WTC11 (cell line): Measurements from ENCODE around the gene VAC14. TPM values are rescaled to one million over a fixed set of nuclear protein-coding genes. Genes with fewer than 3 reads are reported as not detected.
A peak's percentile ranks its signal among the peaks of the same experiment; 100 is the strongest.

Experiments used
- ATAC-seq: fragments of 200-7000 bp; cut with Tn5 transposase; 2 replicates; pipeline ENCODE4 v1.10.0; 2021; ENCODE audit warnings: mild to moderate bottlenecking, moderate library complexity
- CTCF ChIA-PET: fragments of 300-600 bp; sonication (Branson Sonifier 250); formaldehyde crosslinking; loops from one replicate; lab custom pipeline; 2021; ENCODE audit warnings: antibody characterized with exemption; lab: Charles Lee
- POLR2A ChIA-PET: fragments of 350-600 bp; sonication (Branson Sonifier 250); formaldehyde crosslinking; loops from one replicate; lab custom pipeline; 2021; ENCODE audit warnings: antibody characterized with exemption; lab: Charles Lee
- DNase-seq: peaks from one replicate; pipeline ENCODE4 v3.0.0; 2021; ENCODE audit warnings: low spot score
- H3K27ac Mint-ChIP-seq: 2 replicates; pipeline ENCODE4 v1.8.0; 2021; ENCODE audit warnings: mixed read lengths
- H3K27me3 Mint-ChIP-seq: 2 replicates; pipeline ENCODE4 v1.8.0; 2021; ENCODE audit warnings: low read depth, mild to moderate bottlenecking, moderate library complexity, mixed read lengths
- H3K36me3 Mint-ChIP-seq: 2 replicates; pipeline ENCODE4 v1.8.0; 2021; ENCODE audit warnings: mixed read lengths
- H3K4me1 Mint-ChIP-seq: 2 replicates; pipeline ENCODE4 v1.8.0; 2022; ENCODE audit warnings: mixed read lengths
- H3K4me3 Mint-ChIP-seq: 2 replicates; pipeline ENCODE4 v1.8.0; 2021; ENCODE audit warnings: mild to moderate bottlenecking, moderate library complexity, mixed read lengths
- H3K9me3 Mint-ChIP-seq: 2 replicates; pipeline ENCODE4 v1.8.0; 2021; ENCODE audit warnings: mixed read lengths
- ETV6 ChIP-seq: sonication (generic); formaldehyde crosslinking; IDR thresholded peaks from 2 replicates; pipeline ENCODE4 v1.8.1; 2022; ENCODE audit warnings: mild to moderate bottlenecking, missing genetic modification reagents
- MLX ChIP-seq: sonication (generic); formaldehyde crosslinking; IDR thresholded peaks from 2 replicates; pipeline ENCODE4 v1.8.1; 2023; ENCODE audit warnings: mild to moderate bottlenecking, missing genetic modification reagents, moderate library complexity
- NR1H2 ChIP-seq: sonication (generic); formaldehyde crosslinking; IDR thresholded peaks from 2 replicates; pipeline ENCODE4 v1.9.0; 2021; ENCODE audit warnings: mild to moderate bottlenecking, moderate library complexity, missing genetic modification reagents
- NR2C2 ChIP-seq: sonication (generic); formaldehyde crosslinking; IDR thresholded peaks from 2 replicates; pipeline ENCODE4 v1.8.0; 2022; ENCODE audit warnings: mild to moderate bottlenecking, missing genetic modification reagents
- PRDM15 ChIP-seq: sonication (generic); formaldehyde crosslinking; IDR thresholded peaks from 2 replicates; pipeline ENCODE4 v1.8.0; 2022; ENCODE audit warnings: missing genetic modification reagents
- PREB ChIP-seq: sonication (generic); formaldehyde crosslinking; IDR thresholded peaks from 2 replicates; pipeline ENCODE4 v1.8.1; 2022; ENCODE audit warnings: mild to moderate bottlenecking, missing genetic modification reagents, moderate library complexity, borderline replicate concordance
- TCF7 ChIP-seq: sonication (generic); formaldehyde crosslinking; IDR thresholded peaks from 2 replicates; pipeline ENCODE4 v1.8.0; 2022; ENCODE audit warnings: mild to moderate bottlenecking, low read depth, missing genetic modification reagents, moderate library complexity
- total RNA-seq: library from RNA; stranded (reverse); gene quantifications from 3 replicates; pipeline ENCODE4 v1.2.3, GENCODE V29; 2021
- TF ChIP-seq, protein P1 (sequence below): fragments of 250-450 bp; sonication (Bioruptor Pico); IDR thresholded peaks from 2 replicates; pipeline ENCODE4 v1.9.0; 2021; ENCODE audit warnings: mild to moderate bottlenecking
- TF ChIP-seq, protein P2 (sequence below): fragments of 250-450 bp; sonication (Bioruptor Pico); IDR thresholded peaks from 2 replicates; pipeline ENCODE4 v1.9.0; 2021; ENCODE audit warnings: moderate library complexity, mild to moderate bottlenecking, inconsistent platforms, borderline replicate concordance
- TF ChIP-seq, protein P3 (sequence below): fragments of 250-450 bp; sonication (Bioruptor Pico); IDR thresholded peaks from 2 replicates; pipeline ENCODE4 v2.1.2; 2022; ENCODE audit warnings: mild to moderate bottlenecking, moderate library complexity
- TF ChIP-seq, protein P4 (sequence below): sonication (generic); formaldehyde crosslinking; IDR thresholded peaks from 2 replicates; pipeline ENCODE4 v1.8.0; 2023; ENCODE audit warnings: missing genetic modification reagents
- TF ChIP-seq, protein P5 (sequence below): sonication (generic); formaldehyde crosslinking; IDR thresholded peaks from 2 replicates; pipeline ENCODE4 v1.8.0; 2022; ENCODE audit warnings: mild to moderate bottlenecking, missing genetic modification reagents

The VAC14 gene
- total RNA-seq, 1 experiment from 2014 or later: 60.1 TPM

DNA sequence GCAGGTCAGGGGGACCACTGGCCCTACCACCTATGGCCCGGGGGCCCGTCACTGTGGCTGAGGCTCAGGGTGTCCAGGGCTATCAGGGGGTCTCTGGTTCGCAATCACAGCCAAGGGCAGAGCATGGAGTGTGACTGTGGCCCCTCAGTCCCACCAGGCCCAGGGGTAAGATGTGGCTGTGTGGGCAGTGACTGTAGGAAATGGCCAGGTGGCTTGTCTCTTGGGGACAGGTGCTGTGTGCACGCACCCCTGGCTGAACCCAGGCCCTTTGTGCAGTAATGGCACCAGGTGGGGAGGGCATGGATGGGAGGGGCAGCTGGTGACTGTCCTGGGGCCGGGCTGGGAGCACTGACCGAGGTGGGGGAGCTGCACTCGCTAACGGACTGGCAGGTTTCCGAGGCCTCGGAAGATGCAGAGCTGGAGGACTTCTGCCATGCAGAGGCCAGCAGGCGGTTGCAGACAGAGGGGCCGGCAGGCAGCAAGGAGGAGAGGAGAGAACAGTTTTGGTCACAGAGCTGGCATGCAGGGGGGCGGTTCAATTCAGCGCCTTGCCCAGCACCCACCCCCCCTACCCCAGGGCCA lies 135.8 kb downstream of the VAC14 start (continued):
- TF ChIP-seq, protein P1, sequence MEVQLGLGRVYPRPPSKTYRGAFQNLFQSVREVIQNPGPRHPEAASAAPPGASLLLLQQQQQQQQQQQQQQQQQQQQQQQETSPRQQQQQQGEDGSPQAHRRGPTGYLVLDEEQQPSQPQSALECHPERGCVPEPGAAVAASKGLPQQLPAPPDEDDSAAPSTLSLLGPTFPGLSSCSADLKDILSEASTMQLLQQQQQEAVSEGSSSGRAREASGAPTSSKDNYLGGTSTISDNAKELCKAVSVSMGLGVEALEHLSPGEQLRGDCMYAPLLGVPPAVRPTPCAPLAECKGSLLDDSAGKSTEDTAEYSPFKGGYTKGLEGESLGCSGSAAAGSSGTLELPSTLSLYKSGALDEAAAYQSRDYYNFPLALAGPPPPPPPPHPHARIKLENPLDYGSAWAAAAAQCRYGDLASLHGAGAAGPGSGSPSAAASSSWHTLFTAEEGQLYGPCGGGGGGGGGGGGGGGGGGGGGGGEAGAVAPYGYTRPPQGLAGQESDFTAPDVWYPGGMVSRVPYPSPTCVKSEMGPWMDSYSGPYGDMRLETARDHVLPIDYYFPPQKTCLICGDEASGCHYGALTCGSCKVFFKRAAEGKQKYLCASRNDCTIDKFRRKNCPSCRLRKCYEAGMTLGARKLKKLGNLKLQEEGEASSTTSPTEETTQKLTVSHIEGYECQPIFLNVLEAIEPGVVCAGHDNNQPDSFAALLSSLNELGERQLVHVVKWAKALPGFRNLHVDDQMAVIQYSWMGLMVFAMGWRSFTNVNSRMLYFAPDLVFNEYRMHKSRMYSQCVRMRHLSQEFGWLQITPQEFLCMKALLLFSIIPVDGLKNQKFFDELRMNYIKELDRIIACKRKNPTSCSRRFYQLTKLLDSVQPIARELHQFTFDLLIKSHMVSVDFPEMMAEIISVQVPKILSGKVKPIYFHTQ (CRISPR knock-in tag): no peak
- TF ChIP-seq, protein P2, sequence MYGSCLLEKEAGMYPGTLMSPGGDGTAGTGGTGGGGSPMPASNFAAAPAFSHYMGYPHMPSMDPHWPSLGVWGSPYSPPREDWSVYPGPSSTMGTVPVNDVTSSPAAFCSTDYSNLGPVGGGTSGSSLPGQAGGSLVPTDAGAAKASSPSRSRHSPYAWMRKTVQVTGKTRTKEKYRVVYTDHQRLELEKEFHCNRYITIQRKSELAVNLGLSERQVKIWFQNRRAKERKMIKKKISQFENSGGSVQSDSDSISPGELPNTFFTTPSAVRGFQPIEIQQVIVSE: no peak
- no peak for TF ChIP-seq NR1H2 (CRISPR knock-in tag)
- TF ChIP-seq, protein P3, sequence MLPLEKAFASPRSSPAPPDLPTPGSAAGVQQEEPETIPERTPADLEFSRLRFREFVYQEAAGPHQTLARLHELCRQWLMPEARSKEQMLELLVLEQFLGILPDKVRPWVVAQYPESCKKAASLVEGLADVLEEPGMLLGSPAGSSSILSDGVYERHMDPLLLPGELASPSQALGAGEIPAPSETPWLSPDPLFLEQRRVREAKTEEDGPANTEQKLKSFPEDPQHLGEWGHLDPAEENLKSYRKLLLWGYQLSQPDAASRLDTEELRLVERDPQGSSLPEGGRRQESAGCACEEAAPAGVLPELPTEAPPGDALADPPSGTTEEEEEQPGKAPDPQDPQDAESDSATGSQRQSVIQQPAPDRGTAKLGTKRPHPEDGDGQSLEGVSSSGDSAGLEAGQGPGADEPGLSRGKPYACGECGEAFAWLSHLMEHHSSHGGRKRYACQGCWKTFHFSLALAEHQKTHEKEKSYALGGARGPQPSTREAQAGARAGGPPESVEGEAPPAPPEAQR (CRISPR knock-in tag): no peak
- no peak for TF ChIP-seq MLX
- TF ChIP-seq ETV6 (CRISPR knock-in tag): no peak

DNA sequence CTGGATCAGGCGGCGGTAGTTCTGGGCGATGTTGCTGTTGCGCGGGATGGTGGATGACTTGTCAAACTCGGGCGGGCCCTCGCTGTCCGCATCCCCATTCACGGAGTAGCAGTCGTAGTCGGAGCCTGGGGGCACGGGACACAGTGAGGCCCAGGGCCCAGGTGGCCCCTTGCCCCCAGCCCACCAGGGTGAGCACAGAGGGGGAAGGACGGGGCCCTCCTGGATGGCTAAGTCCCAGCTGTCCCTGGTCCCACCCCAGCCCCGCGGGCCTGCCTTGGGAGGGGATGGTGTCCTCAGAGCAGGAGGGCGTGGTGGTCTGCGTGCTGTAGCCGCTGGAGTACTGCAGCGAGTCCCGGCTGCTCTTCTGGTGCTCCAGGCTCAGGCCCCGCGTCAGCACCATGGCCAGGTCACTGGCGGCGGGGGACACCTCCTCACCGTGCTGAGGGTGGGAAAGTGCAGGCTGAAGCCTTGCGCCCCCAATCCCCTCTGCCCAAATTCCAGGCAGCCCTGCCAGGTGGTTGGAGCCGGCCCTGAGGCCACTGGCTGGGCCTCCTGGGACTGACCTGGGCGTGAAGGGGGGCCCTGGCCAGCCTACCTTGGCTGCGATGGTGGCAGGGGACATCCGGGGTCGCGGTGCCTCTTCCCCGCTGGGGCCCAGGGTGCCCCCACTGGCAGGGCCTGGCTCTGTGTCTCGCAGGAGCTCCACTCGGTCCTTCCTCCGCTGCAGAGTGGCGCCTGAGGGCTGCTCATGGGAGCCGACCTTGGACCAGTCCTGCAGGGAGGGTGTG lies 136.4 kb downstream of the VAC14 start:
- ChIA-PET CTCF (no interaction called here), POLR2A (no interaction called here)
- Mint-ChIP-seq H3K36me3 (peaks cover 32% of the 10 kb centered on the region), H3K4me3 (no peak overlapping the region), H3K4me1 (peaks cover 13% of the 10 kb centered on the region), H3K9me3 (peaks cover 12% of the 10 kb centered on the region), H3K27me3 (no peaks in the 10 kb centered on the region), H3K27ac (no peak overlapping the region)
- no peak for DNase-seq
- peak; percentile 10; the same call in 1 of the 2 replicates for ATAC-seq
- TF ChIP-seq, protein P4, sequence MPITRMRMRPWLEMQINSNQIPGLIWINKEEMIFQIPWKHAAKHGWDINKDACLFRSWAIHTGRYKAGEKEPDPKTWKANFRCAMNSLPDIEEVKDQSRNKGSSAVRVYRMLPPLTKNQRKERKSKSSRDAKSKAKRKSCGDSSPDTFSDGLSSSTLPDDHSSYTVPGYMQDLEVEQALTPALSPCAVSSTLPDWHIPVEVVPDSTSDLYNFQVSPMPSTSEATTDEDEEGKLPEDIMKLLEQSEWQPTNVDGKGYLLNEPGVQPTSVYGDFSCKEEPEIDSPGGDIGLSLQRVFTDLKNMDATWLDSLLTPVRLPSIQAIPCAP (CRISPR knock-in tag): no peak
- 0 out of 2 replicates have a peak, but pooled peaks have one; percentile 29 for TF ChIP-seq NR2C2 (CRISPR knock-in tag)
- TF ChIP-seq, protein P5, sequence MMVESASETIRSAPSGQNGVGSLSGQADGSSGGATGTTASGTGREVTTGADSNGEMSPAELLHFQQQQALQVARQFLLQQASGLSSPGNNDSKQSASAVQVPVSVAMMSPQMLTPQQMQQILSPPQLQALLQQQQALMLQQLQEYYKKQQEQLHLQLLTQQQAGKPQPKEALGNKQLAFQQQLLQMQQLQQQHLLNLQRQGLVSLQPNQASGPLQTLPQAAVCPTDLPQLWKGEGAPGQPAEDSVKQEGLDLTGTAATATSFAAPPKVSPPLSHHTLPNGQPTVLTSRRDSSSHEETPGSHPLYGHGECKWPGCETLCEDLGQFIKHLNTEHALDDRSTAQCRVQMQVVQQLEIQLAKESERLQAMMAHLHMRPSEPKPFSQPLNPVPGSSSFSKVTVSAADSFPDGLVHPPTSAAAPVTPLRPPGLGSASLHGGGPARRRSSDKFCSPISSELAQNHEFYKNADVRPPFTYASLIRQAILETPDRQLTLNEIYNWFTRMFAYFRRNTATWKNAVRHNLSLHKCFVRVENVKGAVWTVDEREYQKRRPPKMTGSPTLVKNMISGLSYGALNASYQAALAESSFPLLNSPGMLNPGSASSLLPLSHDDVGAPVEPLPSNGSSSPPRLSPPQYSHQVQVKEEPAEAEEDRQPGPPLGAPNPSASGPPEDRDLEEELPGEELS (CRISPR knock-in tag): no peak
- no peak for TF ChIP-seq ETV6 (CRISPR knock-in tag)
- no peak for TF ChIP-seq PREB (CRISPR knock-in tag)
- no peak for TF ChIP-seq PRDM15 (CRISPR knock-in tag)
- 0 out of 2 replicates have a peak, but pooled peaks have one; percentile 60 for TF ChIP-seq TCF7 (CRISPR knock-in tag)
